HG03439 (cell line): ENCODE data around the gene GMIP.
"Not testable (repeated sequence)": the region's sequence is repeated elsewhere in the genome, so short reads cannot be mapped to it uniquely, and the experiment has no call there.

Experiments used
- ATAC-seq: cut with Tn5 transposase; IDR thresholded peaks from one replicate; pipeline ENCODE4 v1.9.1; 2021; ENCODE audit warnings: mild to moderate bottlenecking, moderate library complexity; ENCODE audit not compliant: unreplicated experiment

GMIP gene

DNA sequence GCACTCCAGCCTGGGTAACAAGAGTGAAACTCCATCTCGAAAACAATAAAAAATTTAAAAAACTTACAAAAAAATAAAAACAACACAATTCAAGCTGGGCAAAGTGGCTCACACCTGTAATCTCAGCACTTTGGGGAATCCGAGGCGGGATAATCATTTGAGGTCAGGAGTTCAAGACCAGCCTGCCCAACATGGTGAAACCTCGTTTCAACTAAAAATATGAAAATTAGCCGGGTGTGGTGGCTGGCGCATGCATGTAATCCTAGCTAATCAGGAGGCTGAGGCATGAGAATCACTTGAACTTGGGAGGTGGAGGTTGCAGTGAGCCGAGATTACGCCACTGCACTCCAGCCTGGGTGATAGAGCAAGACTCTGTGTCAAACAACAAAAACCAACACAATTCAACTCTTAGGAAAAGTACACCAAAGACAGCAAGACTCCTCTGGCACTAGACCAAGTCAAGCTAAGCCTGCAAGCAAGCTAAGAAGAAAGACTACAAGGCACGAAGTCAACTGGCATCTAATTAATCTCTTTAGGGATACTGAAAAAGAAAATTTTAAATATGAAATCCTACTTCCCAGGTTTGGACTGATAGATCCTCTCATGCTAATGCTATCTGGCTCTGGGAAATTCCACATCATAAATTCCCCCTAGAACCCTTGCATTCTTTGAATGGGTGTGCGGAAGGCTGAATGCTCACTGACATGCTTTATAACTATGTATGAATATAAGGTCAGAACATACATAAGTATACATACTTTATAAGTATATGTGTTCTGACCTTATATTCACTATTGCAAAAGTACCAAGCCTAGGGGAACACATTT lies 32.9 kb downstream of the GMIP start:
- ATAC-seq, result no peak

DNA sequence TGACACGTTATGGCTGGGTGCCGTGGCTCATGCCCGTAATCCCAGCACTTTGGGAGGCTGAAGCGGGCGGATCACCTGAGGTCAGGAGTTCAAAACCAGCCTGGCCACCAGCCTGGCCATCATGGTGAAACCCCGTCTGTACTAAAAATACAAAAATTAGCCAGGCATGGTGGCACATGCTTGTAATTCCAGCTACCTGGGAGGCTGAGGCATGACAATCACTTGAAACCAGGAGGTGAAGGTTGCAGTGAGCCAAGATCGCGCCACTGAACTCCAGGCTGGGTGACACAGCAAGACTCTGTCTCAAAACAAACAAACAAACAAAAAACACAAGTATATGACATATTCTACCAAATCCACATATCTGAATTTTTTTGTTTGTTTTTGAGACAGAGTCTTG lies 36.8 kb downstream of the GMIP start:
- ATAC-seq, result not testable (repeated sequence)

DNA sequence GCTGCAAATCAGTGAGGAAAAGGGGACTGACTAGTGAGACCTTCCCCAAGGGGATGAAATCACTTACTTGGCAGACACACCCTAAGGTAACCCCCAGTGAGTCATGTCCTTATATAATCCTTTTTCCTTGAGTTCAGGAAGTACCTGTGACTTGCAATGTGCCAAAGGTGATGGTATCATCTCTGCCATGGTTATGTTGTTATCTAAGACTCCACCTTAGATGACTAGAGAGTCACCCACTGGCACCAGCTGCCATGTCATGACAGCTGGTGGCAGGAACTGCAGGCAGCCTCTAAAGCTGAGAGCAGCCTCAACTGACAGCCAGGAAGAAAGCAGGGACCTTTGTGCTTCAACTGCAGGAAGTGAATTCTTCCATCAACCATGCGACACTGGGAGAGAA lies 37.4 kb downstream of the GMIP start:
- no peak for ATAC-seq

DNA sequence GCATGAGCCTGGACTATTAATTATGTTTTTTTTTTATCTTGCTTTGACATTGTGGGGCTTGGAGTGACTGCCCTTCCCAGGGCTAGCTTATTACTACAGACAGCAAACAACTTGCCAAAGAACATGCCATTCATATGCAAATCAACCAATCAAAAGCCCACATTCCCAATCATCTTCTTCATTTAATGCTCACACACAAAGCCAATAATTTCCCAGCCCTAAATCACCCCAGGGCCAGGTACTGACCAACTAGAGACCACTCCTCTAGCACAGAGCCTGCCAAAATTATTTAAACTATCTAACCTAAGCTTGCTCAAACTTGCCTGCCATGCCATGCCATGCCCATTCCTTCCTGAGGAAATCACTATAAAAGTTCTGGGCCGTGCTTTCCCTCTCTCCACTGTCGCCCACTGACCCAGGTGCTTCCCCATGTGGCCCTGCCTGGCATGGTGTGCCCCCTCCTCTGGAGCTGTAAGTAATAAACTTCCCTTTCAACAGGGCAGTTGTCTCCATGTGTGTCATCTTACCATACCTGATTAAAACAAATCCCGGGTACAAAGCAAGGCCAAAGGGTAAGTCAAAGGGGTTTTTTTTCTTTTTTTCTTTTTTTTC lies 40.6 kb downstream of the GMIP start:
- ATAC-seq, result no peak

DNA sequence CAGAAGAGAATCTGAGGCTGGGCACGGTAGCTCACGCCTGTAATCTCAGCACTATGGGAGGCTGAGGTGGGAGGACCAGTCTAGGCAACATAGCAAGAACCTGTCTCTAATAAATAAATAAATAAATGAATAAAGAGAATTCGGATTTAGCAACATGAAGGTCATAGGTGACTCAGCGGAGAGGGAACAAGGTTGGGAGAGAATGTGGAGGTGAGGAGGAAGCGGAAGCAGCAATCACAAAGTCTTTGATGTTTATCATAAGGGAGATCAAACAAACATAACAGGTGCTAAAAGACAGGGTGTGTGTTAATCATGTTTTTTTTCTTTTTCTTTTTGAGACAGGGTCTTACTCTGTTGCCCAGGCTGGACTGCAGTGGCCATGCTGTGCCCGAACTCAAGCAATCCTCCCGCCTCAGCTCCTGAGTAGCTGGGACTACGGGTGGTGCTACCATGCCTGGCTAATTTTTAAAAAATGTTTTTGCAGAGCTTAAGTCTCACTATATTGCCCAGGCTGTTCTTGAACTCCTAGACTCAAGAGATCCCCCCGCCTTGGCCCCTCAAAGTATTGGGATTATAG lies 41.2 kb downstream of the GMIP start:
- no peak for ATAC-seq

GRCh38 chr19:19600793-19601330 lies 42.6 kb downstream of the GMIP start:
- ATAC-seq, result no peak

GRCh38 chr19:19598728-19599451 lies 44.6 kb downstream of the GMIP start:
- peak; percentile 20 for ATAC-seq

DNA sequence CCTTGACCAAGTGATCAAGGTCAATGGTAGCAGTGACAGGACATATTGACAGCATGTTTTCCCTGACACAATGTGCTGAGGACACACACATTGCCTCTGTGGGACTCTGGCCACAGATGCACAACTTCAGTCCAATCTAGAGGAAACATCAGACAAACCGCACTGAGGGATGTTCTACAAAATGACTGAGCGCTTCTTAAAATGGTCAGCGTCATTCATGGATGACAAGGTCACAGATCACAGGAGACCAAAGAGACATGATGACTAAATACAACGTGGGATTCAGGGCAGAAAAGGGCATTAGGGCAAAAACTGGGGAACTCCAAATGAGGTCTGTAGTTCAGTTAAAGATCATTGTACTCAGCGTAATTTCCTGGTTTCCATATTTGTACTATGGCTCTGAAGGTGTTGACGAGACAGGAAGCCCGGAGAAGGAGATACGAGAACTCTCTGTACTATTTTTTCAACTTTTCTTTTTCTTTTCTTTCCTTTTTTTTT lies 45.6 kb downstream of the GMIP start:
- peak; percentile 63 for ATAC-seq

GRCh38 chr19:19595171-19595701 lies 48.2 kb downstream of the GMIP start:
- no peak for ATAC-seq

DNA sequence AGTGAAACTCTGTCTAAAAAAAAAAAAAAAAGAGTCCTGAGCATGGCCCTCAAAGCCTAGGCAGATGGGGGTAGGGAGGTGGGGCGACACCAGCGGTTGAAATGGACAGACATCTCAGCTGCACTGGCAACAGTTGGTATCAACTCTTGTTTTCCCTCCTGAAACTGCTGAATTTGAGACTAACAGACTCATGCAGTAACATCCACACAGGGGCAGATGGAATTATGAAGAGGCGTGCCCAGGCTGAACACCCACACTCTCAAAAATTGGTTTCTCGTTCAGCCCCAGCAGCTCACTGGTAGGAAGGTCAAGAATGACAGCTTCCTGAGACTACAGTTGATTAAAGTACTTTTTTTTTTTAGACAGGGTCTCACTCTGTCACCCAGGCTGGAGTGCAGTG lies 49.1 kb downstream of the GMIP start:
- no peak for ATAC-seq

DNA sequence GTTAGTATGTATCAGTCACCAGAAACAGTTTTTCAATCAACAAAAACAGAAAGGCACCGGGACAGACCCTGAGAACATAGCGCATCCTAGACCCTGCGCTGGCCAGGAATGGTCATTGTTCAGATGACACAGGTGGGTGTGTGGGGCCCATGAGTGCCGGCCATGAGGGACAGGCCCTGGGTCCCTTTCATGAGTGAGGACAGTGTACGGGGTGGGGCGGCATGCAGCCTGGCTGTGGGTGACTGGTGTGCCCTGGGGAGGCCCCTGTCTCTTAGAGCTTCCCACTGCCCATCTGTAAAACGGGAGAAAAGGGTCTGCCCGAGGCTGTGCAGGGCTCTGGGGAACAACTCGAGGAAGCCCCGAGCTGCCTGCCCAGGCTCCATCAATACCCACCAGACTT lies 50.8 kb downstream of the GMIP start:
- no peak for ATAC-seq

- ATAC-seq, result peak; percentile 70
Measured at GRCh38 chr19:19591133-19591825, 52.2 kb downstream of the GMIP start.

DNA sequence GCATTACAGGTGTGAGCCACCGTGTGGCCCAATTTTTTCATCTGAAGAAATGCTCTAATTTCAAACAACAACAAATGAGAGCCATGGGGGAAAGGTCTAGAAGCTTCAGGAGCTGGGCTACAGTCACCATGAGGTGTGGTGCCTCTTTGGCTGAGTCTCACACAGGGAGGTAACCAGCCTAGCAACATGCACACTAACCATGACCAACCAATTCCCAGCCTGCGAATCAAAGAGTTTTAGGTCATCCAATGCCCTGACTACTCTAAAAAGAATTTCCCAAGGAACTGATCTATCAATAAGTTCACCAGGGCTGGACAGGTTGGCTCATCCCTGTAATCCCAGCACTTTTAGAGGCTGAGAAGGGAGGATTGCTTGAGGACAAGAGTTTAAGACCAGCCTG lies 54.9 kb downstream of the GMIP start:
- ATAC-seq, result no peak

- ATAC-seq, result no peak
Measured at GRCh38 chr19:19587771-19588170, 55.7 kb downstream of the GMIP start.

- no peak for ATAC-seq
Measured at GRCh38 chr19:19584356-19584755, 59.1 kb downstream of the GMIP start.

GRCh38 chr19:19582471-19582870 lies 61.0 kb downstream of the GMIP start:
- no peak for ATAC-seq

GRCh38 chr19:19581391-19581790 lies 62.1 kb downstream of the GMIP start:
- no peak for ATAC-seq

- ATAC-seq, result no peak
Measured at GRCh38 chr19:19580418-19580817, 63.0 kb downstream of the GMIP start.

GRCh38 chr19:19579533-19580361 lies 63.7 kb downstream of the GMIP start:
- no peak for ATAC-seq
